HepG2 (cell line): ENCODE measurements around the gene IQCE. TPM values are rescaled to one million over a fixed set of nuclear protein-coding genes. Genes with fewer than 3 reads are reported as not detected.

Source experiments
- MBNL3 ChIP-seq: fragments of 250-450 bp; sonication (Bioruptor Pico); conservative IDR thresholded peaks from 2 replicates; pipeline ENCODE4 v1.8.0; 2022; ENCODE audit warnings: mild to moderate bottlenecking, inconsistent platforms
- MYC ChIP-seq: sonication (generic); formaldehyde crosslinking; IDR thresholded peaks from 2 replicates; pipeline ENCODE4 v1.9.0; 2021; ENCODE audit warnings: missing genetic modification reagents, borderline replicate concordance
- NPAS2 ChIP-seq: sonication (generic); formaldehyde crosslinking; IDR thresholded peaks from 2 replicates; pipeline ENCODE4 v1.8.0; 2022; ENCODE audit warnings: mild to moderate bottlenecking, missing genetic modification reagents, borderline replicate concordance
- PCBP2 ChIP-seq: fragments of 200-400 bp; formaldehyde crosslinking; optimal IDR thresholded peaks from 2 replicates; pipeline ENCODE3; 2018; ENCODE audit warnings: low read length, low read depth; ENCODE audit not compliant: poor library complexity, severe bottlenecking
- TBP ChIP-seq: sonication (generic); formaldehyde crosslinking; IDR thresholded peaks from 2 replicates; pipeline ENCODE4 v1.5.0; 2020; ENCODE audit warnings: missing genetic modification reagents
- TP53 ChIP-seq: sonication (generic); formaldehyde crosslinking; conservative IDR thresholded peaks from 2 replicates; pipeline ENCODE4 v1.4.0; 2020; ENCODE audit warnings: missing genetic modification reagents
- ZMYM2 ChIP-seq: sonication (generic); formaldehyde crosslinking; IDR thresholded peaks from 2 replicates; pipeline ENCODE4 v1.8.0; 2022; ENCODE audit warnings: mild to moderate bottlenecking, missing genetic modification reagents
- ZNF263 ChIP-seq: sonication (generic); formaldehyde crosslinking; IDR thresholded peaks from 2 replicates; pipeline ENCODE4 v1.4.0; 2020; ENCODE audit warnings: missing genetic modification reagents
- ZNF563 ChIP-seq: sonication (generic); formaldehyde crosslinking; IDR thresholded peaks from 2 replicates; pipeline ENCODE4 v1.8.0; 2022; ENCODE audit warnings: mild to moderate bottlenecking, moderate library complexity, missing genetic modification reagents
- ZNF678 ChIP-seq: sonication (generic); formaldehyde crosslinking; IDR thresholded peaks from 2 replicates; pipeline ENCODE4 v1.4.0; 2020; ENCODE audit warnings: mild to moderate bottlenecking, missing genetic modification reagents
- ZNF768 ChIP-seq: sonication (generic); formaldehyde crosslinking; IDR thresholded peaks from 2 replicates; pipeline ENCODE4 v1.4.0; 2020; ENCODE audit warnings: missing genetic modification reagents
- ZNF788 ChIP-seq: sonication (generic); formaldehyde crosslinking; IDR thresholded peaks from 2 replicates; pipeline ENCODE4 v1.5.0; 2020; ENCODE audit warnings: mild to moderate bottlenecking, missing genetic modification reagents, borderline replicate concordance
- ZNF792 ChIP-seq: IDR thresholded peaks from 2 replicates; pipeline ENCODE4 v1.6.1; 2016
- polyA plus RNA-seq, 8 experiments: library from polyadenylated mRNA; depleted of rRNA in 3 of 8; stranded (reverse) in 7 of 8; unstranded in 1 of 8; fragments of >200 nt; fragmentation: Illumina TruSeq in 4 of 8; extraction: Trizol in 4 of 8; gene quantifications; 2 replicates each; pipeline versions ENCODE4 v1.2.1 to v1.2.3, GENCODE V29; 2011 to 2016; ENCODE audit warnings: low read depth in 4 of 8, missing spikeins in 1 of 8, mixed read lengths in 1 of 8; ENCODE audit not compliant: insufficient read depth in 1 of 8
- total RNA-seq, 5 experiments: library from RNA; depleted of rRNA; stranded (reverse); fragments of >200 nt; fragmentation: Illumina TruSeq; extraction: Trizol; gene quantifications; 2 replicates each; pipeline ENCODE4 v1.2.3, GENCODE V29; 2016; ENCODE audit warnings: low read depth in 1 of 5
- TF ChIP-seq, protein P1 (sequence below): sonication (generic); formaldehyde crosslinking; IDR thresholded peaks from 2 replicates; pipeline ENCODE4 v1.4.0; 2020; ENCODE audit warnings: missing genetic modification reagents, borderline replicate concordance
- TF ChIP-seq, protein P2 (sequence below): sonication (generic); formaldehyde crosslinking; IDR thresholded peaks from 2 replicates; pipeline ENCODE4 v1.4.0; 2020; ENCODE audit warnings: mild to moderate bottlenecking, missing genetic modification reagents, borderline replicate concordance
- TF ChIP-seq, protein P3 (sequence below): sonication (generic); formaldehyde crosslinking; IDR thresholded peaks from 2 replicates; pipeline ENCODE4 v1.5.1; 2020; ENCODE audit warnings: mild to moderate bottlenecking, missing genetic modification reagents, borderline replicate concordance
- TF ChIP-seq, protein P4 (sequence below): IDR thresholded peaks from 2 replicates; pipeline ENCODE4 v1.6.1; 2012; ENCODE audit warnings: inconsistent platforms

IQCE gene
- total and polyA plus RNA-seq, 2 of the 13 experiments (the other 11 are each of a cell fraction or from before 2014, with no cell fraction given): 1.5 to 2.5 TPM

DNA sequence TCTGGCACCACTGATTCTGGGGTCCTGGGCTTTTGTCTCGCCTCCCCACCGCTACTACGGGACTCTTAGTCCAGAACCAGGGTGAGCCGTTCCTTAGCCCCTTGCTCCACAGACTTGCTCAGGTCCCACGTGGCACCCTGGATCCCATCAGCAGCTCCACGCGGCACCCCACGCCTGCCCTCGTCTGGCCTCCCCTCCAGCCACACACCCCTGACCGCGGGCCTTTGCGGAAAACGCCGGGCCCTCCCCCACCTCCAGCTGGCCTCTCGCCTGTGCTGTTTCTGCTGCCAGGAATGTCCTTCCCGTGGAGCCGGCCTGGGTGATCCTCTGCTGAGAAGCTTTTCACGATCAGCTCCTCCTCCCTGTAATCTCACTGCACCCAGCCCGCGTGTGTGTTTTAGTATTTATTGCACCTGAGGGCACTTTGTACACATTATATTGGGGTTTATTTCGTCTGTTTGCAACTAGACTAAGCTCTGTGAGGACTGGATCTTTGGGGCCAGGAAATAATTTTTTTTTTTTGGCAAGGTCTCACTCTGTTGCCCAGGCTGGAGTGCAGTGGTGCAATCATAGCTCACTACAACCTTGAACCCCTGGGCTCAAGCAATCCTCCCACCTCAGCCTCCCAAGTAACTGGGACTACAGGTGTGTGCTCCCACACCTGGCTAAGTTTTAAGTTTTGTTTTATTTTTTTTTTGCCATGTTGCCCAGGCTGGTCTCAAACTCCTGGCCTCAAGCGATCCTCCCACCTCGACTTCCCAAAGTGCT is 62.5 kb downstream of the IQCE start (continued):
- TF ChIP-seq, protein P1, sequence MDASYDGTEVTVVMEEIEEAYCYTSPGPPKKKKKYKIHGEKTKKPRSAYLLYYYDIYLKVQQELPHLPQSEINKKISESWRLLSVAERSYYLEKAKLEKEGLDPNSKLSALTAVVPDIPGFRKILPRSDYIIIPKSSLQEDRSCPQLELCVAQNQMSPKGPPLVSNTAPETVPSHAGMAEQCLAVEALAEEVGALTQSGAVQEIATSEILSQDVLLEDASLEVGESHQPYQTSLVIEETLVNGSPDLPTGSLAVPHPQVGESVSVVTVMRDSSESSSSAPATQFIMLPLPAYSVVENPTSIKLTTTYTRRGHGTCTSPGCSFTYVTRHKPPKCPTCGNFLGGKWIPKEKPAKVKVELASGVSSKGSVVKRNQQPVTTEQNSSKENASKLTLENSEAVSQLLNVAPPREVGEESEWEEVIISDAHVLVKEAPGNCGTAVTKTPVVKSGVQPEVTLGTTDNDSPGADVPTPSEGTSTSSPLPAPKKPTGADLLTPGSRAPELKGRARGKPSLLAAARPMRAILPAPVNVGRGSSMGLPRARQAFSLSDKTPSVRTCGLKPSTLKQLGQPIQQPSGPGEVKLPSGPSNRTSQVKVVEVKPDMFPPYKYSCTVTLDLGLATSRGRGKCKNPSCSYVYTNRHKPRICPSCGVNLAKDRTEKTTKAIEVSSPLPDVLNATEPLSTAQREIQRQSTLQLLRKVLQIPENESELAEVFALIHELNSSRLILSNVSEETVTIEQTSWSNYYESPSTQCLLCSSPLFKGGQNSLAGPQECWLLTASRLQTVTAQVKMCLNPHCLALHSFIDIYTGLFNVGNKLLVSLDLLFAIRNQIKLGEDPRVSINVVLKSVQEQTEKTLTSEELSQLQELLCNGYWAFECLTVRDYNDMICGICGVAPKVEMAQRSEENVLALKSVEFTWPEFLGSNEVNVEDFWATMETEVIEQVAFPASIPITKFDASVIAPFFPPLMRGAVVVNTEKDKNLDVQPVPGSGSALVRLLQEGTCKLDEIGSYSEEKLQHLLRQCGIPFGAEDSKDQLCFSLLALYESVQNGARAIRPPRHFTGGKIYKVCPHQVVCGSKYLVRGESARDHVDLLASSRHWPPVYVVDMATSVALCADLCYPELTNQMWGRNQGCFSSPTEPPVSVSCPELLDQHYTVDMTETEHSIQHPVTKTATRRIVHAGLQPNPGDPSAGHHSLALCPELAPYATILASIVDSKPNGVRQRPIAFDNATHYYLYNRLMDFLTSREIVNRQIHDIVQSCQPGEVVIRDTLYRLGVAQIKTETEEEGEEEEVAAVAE: 0 out of 2 replicates have a peak, but pooled peaks have one; percentile 28
- TF ChIP-seq ZNF678 (CRISPR knock-in tag) (peak; percentile 26; the same call in 1 of the 2 replicates), ZNF792 (CRISPR knock-in tag) (no peak), MBNL3 (CRISPR knock-in tag) (no peak), MYC (peak; percentile 68; the same call in 1 of the 2 replicates), NPAS2 (CRISPR knock-in tag) (no peak), ZNF768 (CRISPR knock-in tag) (peak; percentile 48; the same call in 1 of the 2 replicates), ZNF788 (CRISPR knock-in tag) (peak; percentile 24; the same call in 1 of the 2 replicates), PCBP2 (no peak), TP53 (CRISPR knock-in tag) (no peak), ZMYM2 (0 out of 2 replicates have a peak, but pooled peaks have one; percentile 47), TBP (CRISPR knock-in tag) (no peak), ZNF563 (CRISPR knock-in tag) (peak; percentile 53; the same call in 1 of the 2 replicates), ZNF263 (peak; percentile 85)
- TF ChIP-seq, protein P2, sequence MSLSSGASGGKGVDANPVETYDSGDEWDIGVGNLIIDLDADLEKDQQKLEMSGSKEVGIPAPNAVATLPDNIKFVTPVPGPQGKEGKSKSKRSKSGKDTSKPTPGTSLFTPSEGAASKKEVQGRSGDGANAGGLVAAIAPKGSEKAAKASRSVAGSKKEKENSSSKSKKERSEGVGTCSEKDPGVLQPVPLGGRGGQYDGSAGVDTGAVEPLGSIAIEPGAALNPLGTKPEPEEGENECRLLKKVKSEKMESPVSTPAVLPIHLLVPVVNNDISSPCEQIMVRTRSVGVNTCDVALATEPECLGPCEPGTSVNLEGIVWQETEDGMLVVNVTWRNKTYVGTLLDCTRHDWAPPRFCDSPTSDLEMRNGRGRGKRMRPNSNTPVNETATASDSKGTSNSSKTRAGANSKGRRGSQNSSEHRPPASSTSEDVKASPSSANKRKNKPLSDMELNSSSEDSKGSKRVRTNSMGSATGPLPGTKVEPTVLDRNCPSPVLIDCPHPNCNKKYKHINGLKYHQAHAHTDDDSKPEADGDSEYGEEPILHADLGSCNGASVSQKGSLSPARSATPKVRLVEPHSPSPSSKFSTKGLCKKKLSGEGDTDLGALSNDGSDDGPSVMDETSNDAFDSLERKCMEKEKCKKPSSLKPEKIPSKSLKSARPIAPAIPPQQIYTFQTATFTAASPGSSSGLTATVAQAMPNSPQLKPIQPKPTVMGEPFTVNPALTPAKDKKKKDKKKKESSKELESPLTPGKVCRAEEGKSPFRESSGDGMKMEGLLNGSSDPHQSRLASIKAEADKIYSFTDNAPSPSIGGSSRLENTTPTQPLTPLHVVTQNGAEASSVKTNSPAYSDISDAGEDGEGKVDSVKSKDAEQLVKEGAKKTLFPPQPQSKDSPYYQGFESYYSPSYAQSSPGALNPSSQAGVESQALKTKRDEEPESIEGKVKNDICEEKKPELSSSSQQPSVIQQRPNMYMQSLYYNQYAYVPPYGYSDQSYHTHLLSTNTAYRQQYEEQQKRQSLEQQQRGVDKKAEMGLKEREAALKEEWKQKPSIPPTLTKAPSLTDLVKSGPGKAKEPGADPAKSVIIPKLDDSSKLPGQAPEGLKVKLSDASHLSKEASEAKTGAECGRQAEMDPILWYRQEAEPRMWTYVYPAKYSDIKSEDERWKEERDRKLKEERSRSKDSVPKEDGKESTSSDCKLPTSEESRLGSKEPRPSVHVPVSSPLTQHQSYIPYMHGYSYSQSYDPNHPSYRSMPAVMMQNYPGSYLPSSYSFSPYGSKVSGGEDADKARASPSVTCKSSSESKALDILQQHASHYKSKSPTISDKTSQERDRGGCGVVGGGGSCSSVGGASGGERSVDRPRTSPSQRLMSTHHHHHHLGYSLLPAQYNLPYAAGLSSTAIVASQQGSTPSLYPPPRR (CRISPR knock-in tag): peak; percentile 43; the same call in 1 of the 2 replicates
- TF ChIP-seq, protein P3, sequence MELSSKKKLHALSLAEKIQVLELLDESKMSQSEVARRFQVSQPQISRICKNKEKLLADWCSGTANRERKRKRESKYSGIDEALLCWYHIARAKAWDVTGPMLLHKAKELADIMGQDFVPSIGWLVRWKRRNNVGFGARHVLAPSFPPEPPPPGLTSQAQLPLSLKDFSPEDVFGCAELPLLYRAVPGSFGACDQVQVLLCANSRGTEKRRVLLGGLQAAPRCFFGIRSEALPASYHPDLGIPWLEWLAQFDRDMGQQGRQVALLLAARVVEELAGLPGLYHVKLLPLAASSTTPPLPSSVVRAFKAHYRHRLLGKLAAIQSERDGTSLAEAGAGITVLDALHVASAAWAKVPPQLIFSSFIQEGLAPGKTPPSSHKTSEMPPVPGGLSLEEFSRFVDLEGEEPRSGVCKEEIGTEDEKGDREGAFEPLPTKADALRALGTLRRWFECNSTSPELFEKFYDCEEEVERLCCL (CRISPR knock-in tag): 0 out of 2 replicates have a peak, but pooled peaks have one; percentile 73
- TF ChIP-seq, protein P4, sequence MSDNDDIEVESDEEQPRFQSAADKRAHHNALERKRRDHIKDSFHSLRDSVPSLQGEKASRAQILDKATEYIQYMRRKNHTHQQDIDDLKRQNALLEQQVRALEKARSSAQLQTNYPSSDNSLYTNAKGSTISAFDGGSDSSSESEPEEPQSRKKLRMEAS: peak; percentile 81
